ENCODE results near the gene CHST15.
"Not testable (repeated sequence)": the region's sequence is repeated elsewhere in the genome, so short reads cannot be mapped to it uniquely, and the experiment has no call there.

DNA sequence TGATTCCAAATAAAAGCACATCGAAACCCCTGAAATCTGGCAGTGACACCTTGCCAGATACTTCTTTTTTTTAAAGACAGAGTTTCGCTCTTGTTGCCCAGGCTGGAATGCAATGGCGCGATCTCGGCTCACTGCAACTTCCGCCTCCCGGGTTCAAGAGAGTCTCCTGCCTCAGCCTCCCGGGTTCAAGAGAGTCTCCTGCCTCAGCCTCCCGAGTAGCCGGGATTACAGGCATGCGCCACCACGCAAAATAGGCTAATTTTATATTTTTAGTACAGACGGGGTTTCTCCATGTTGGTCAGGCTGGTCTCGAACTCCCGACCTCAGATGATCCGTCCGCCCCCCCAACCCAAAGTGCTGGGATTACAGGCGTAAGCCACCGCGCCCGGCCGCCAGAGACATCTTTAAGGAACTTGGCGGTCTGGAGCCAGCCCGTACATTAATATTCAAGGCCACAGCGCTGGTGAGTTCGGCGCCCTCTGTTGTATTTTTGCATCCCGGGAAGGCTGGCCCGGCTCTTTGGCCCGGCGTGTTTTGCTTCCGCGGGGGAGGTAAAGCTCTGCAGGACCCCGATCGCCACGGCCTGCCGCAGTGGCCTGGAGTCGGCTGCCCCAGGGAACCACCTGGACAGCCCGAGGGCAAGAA, 498 bp upstream of the CHST15 start:
- not testable (repeated sequence) for TF ChIP-seq POLR2AphosphoS5 (IDR thresholded peaks at IDR 0.05; ENCODE audit: insufficient read depth in 1 of 2, low read depth in 1 of 2)
- TF ChIP-seq, protein P1, sequence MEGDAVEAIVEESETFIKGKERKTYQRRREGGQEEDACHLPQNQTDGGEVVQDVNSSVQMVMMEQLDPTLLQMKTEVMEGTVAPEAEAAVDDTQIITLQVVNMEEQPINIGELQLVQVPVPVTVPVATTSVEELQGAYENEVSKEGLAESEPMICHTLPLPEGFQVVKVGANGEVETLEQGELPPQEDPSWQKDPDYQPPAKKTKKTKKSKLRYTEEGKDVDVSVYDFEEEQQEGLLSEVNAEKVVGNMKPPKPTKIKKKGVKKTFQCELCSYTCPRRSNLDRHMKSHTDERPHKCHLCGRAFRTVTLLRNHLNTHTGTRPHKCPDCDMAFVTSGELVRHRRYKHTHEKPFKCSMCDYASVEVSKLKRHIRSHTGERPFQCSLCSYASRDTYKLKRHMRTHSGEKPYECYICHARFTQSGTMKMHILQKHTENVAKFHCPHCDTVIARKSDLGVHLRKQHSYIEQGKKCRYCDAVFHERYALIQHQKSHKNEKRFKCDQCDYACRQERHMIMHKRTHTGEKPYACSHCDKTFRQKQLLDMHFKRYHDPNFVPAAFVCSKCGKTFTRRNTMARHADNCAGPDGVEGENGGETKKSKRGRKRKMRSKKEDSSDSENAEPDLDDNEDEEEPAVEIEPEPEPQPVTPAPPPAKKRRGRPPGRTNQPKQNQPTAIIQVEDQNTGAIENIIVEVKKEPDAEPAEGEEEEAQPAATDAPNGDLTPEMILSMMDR (IDR thresholded peaks at IDR 0.05) = not testable (repeated sequence)

Measured in vagina (tissue), 2 donors.